Measurements from ENCODE around the gene HOXB1. TPM values are rescaled to one million over a fixed set of nuclear protein-coding genes. Genes with fewer than 3 reads are reported as not detected.

Gene HOXB1
- total and polyA plus RNA-seq, 10 donors, result 0.06 TPM; not detected in 9

DNA sequence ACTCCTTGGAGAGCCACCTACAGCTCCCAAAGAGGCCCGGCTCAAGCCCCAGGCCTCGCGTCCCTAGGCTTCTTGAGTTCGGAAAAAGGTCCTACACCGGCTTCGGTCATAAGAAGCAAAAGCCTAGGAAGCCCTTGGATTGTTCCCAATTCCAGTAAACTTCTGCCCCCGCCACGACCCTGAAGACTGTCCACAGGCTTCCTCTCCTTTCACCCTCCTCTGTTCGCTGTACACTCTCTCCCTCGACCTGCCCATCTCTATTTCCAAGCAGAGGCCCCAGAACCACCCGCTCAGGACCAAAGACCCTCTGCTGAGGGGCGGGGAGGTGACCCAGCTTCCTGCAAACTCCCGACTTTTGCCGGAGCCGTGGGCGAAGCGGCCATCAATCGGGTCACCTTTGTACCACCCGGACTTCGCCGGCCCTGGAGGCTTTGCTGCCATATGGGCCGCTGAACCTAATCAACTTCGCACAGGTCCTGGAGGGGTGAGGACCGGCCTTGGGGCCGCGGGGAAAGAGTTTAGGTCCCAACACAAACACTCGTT is 11.4 kb upstream of the HOXB1 start:
- WGBS, 5 donors, result 8 to 17% (median 13%) methylated on average over 27 of the region's 27 CpGs
- TF ChIP-seq POLR2A (IDR thresholded peaks at IDR 0.05) (no peak), POLR2AphosphoS5 (IDR thresholded peaks at IDR 0.05) (no peak)
- TF ChIP-seq, protein P1, sequence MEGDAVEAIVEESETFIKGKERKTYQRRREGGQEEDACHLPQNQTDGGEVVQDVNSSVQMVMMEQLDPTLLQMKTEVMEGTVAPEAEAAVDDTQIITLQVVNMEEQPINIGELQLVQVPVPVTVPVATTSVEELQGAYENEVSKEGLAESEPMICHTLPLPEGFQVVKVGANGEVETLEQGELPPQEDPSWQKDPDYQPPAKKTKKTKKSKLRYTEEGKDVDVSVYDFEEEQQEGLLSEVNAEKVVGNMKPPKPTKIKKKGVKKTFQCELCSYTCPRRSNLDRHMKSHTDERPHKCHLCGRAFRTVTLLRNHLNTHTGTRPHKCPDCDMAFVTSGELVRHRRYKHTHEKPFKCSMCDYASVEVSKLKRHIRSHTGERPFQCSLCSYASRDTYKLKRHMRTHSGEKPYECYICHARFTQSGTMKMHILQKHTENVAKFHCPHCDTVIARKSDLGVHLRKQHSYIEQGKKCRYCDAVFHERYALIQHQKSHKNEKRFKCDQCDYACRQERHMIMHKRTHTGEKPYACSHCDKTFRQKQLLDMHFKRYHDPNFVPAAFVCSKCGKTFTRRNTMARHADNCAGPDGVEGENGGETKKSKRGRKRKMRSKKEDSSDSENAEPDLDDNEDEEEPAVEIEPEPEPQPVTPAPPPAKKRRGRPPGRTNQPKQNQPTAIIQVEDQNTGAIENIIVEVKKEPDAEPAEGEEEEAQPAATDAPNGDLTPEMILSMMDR (IDR thresholded peaks at IDR 0.05 in 8 of 11, conservative IDR thresholded peaks at IDR 0.05 in 3 of 11), result no peak
- Histone ChIP-seq H3K4me3 (peak overlapping the region; percentile 48 to 79 (median 67)), H3K27ac (peak overlapping the region; percentile 85 to 94 (median 88)), H3K36me3 (no peaks in the 10 kb centered on the region), H3K9me3 (no peaks in the 10 kb centered on the region), H3K4me1 (peaks cover 2 to 75% (median 43%) of the 10 kb centered on the region in 6 donors), H3K27me3 (replicated peaks in 1 of 7) (peaks cover 0 to 90% (median 37%) of the 10 kb centered on the region in 7 donors)
- intact Hi-C loops (cut with DNase I; ENCODE audit: low total_unique reads), result no loop called here
- no peak for DNase-seq

DNA sequence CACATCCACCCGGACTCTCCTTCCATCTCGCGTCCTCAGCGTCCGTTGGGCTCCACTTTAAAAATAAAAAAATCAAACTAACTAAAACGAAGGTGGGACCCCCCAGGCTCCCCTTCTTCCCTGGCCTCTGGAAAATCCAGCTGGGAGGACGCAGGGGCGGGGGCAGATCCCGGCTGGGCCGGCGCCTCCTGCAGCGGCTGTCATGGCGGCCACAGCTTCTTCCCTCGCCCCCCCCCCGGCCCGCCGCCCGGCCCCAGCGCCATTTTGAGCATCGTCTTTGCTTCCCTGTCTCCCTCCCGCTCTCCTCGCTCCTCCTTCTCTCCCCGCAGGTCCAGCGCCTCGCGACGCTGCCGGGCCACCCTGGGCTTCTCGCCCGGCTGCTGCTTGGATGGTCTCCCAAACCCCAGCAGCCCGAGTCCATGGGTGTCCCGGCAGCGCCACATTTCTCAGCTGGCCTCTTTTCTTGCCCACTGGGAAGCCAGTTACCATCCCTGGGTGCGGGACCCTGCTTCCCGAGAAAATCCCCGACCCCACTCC is 10.8 kb upstream of the HOXB1 start:
- Histone ChIP-seq H3K36me3 (no peaks in the 10 kb centered on the region), H3K27ac (peak overlapping the region; percentile 85 to 94 (median 88)), H3K4me3 (peak overlapping the region; percentile 48 to 79 (median 67)), H3K4me1 (peaks cover 2 to 69% (median 43%) of the 10 kb centered on the region in 6 donors), H3K9me3 (no peaks in the 10 kb centered on the region), H3K27me3 (replicated peaks in 1 of 7) (peaks cover 0 to 85% (median 37%) of the 10 kb centered on the region in 7 donors)
- TF ChIP-seq POLR2AphosphoS5 (IDR thresholded peaks at IDR 0.05) (peak in 2 of 3 donors; percentile 44 to 60), POLR2A (IDR thresholded peaks at IDR 0.05) (no peak)
- 1 to 12% (median 4%) methylated on average over 20 to 35 of the region's 36 CpGs for WGBS, 5 donors
- DNase-seq, result no peak
- intact Hi-C loops (cut with DNase I; ENCODE audit: low total_unique reads), result no loop called here

DNA sequence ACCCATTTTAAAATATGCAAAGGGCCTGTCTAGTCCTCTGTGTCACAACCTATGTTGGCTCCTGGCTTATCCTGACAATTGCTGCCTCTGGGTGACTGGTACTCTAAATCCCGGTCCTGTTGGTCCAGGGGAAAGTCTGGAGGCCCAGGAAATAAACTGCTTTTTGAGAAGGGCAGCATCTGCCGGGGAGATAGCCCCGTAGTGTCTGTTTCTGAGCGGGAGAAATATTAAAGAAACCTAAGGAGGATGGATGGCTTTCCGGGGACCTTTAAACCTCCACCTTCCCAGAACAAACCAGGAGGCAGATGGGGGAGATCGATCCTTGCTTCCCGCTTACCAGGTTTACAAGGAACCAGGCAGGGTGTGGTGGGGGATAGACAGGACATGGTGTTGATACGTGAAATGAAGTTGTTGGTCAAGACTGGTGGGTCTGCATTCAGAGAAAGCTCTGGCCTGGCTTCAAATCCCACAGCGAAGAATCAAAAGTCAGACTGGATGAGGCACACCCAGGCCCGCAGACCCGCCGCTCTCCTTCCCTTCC is 10.3 kb upstream of the HOXB1 start:
- H3K27ac ChIP-seq, result peak overlapping the region; percentile 85 to 94 (median 88)
- no peaks in the 10 kb centered on the region for H3K9me3 ChIP-seq
- H3K36me3 ChIP-seq, result no peaks in the 10 kb centered on the region
- peak overlapping the region; percentile 48 to 79 (median 67) for H3K4me3 ChIP-seq
- peaks cover 2 to 64% (median 43%) of the 10 kb centered on the region in 6 donors for H3K4me1 ChIP-seq
- TF ChIP-seq POLR2AphosphoS5 (IDR thresholded peaks at IDR 0.05), result no peak
- no peak for TF ChIP-seq POLR2A (IDR thresholded peaks at IDR 0.05)
- TF ChIP-seq, protein P1 (IDR thresholded peaks at IDR 0.05 in 8 of 11, conservative IDR thresholded peaks at IDR 0.05 in 3 of 11), result no peak
- H3K27me3 ChIP-seq (replicated peaks in 1 of 7), result peaks cover 0 to 80% (median 37%) of the 10 kb centered on the region in 7 donors
- 34 to 49% (median 37%) methylated on average over 12 of the region's 12 CpGs for WGBS, 5 donors
- DNase-seq, result no peak
- intact Hi-C loops (cut with DNase I; ENCODE audit: low total_unique reads), result no loop called here

DNA sequence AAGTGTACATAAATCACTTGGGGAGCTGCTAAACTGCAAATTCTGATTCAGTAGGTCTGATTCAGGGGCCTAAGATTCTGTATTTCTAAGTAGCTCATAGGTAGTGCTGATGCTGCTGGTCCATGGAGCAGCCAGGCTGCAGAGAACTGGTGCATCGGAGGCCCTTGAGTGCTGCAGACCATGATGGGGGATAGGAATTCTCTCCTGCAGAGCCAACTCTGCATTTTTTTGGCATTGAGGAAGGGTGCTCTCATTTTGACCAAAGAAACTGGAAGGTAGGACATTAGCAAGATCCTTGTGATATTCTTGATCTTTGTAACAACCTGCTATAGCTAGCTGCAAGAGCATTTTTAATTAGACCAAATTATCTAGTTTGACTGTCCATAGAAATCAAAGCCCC is 9.4 kb upstream of the HOXB1 start:
- 70 to 94% (median 90%) methylated on average over 1 of the region's 1 CpG for WGBS, 5 donors
- no peaks in the 10 kb centered on the region for H3K36me3 ChIP-seq
- H3K27ac ChIP-seq, result peak overlapping the region in 5 of 8 donors; percentile 88 to 94 (median 89)
- no peak overlapping the region for H3K4me3 ChIP-seq
- no peaks in the 10 kb centered on the region for H3K9me3 ChIP-seq
- TF ChIP-seq POLR2A (IDR thresholded peaks at IDR 0.05) (no peak), POLR2AphosphoS5 (IDR thresholded peaks at IDR 0.05) (no peak)
- TF ChIP-seq, protein P1 (IDR thresholded peaks at IDR 0.05 in 8 of 11, conservative IDR thresholded peaks at IDR 0.05 in 3 of 11), result no peak
- H3K27me3 ChIP-seq (replicated peaks in 1 of 7), result peaks cover 0 to 71% (median 37%) of the 10 kb centered on the region in 7 donors
- intact Hi-C loops (cut with DNase I; ENCODE audit: low total_unique reads), result no loop called here
- peaks cover 2 to 55% (median 38%) of the 10 kb centered on the region in 6 donors for H3K4me1 ChIP-seq
- no peak for DNase-seq

Measured in spleen (tissue), 11 donors.